MV-4-11 (cell line): ENCODE data around the gene SOX8.
"Not testable (repeated sequence)": the region's sequence is repeated elsewhere in the genome, so short reads cannot be mapped to it uniquely, and the experiment has no call there.

Experiments used
- DNase-seq: peaks from one replicate; lab custom pipeline; 2025; lab: John Stamatoyannopoulos, UW

SOX8 gene

DNA sequence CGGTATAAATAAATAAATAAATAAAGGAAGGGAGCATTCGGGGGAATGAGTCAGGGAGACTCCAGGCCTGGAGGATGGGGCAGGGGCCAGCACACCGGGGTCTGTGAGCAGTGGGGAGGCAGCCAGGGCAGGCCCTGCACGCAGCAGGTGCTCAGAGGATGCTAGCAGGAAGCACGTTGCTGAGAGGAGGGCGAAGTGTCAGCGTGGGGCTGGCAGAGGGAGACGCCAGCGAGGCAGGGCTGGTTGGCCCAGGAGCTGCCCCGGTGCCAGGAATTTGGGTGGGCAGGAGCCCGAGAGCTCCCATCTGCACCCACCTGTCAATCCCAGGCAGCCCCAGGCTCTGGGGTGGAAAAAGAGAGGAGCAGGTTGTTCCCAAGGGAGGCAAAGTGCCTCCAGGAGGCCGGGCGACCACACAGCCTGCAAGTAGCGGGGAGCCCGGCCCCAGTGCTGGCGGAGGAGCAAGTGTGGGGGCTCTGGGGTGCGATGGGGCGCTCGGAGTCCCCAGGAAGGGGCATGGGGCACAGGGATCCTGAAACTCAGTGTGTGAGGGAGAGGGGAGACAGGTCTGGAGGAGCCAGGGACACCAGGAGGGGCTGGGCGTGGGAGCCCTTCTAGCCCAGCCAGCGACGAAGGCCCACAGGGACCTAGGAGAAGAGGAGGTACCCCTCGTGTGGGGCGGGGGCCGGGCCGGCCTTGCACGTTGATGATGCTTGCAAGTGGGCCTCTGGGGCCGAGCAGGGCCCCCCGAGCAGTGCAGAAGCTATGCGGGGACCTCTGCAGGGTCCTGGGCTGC, 28.0 kb downstream of the SOX8 start:
- DNase-seq = no peak

DNA sequence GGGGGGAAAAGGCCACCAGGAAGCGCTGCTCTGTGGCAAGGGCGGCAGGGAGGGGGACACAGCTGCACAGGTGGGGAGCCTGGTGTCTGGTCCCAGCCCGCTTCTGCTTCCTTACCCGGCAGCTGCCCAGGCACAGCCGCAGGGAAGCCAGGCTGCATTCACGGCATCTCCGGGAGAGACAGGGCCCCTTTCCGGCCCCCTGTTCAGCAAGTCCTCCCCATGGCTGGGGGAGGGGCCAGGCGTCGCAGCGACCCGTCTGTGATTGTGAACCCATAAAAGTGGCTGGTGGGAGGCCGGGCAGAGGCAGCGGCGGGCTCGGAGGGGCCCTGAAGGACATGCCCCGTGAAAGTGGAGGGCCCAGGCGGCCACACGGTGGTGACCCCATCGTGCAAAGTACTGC, 28.7 kb downstream of the SOX8 start:
- DNase-seq = no peak

DNA sequence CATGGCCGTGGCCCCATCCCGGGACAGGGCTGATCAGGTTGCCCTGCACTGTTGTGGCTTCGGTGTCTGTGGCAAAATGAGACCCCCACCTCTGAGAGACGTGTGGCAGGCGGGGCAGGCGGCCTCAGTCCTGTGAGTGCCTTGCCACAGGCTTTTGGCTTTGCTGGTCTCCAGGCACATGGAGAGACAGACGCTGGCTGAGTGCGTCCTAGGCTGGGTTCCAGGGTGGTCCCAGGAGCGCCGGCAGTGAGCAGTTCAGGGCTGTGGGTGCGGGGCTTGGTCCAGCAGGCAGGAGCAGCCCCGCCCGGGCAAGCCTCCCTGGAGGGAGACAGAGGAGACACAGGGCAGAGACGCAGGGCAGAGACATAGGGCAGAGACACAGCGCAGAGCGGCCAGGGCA, 29.2 kb downstream of the SOX8 start:
- DNase-seq = no peak

DNA sequence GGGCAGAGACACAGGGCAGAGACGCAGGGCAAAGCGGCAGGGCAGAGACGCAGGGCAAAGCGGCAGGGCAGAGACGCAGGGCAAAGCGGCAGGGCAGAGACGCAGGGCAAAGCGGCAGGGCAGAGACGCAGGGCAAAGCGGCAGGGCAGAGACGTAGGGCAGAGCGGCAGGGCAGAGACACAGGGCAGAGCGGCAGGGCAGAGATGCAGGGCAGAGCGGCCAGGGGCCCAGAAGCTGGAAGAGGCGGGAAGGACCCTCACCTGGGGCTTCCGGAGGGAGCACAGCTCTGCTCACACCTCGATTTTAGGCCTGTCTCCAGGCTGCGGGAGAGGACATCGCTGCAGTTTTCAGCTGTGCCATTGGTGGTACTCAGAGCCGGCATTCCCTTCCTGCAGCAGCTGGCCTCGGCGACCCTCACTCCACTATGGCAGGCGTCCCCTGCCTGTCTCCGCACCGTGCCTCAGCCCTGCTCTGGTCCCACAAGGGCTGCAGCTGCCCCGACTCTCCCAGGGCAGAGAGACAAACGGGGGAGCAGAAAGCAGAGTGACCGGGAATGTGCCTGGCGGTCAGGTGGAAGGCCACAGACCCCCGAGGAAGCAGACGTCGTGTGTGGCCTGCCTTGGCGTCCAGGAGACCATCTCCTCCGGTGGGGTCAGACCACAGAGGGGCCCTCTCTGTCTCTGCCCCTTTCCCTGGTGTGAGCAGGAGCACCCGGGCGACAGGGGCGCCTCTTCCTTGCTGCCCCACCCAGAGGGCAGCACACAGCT, 29.9 kb downstream of the SOX8 start:
- DNase-seq = no peak

DNA sequence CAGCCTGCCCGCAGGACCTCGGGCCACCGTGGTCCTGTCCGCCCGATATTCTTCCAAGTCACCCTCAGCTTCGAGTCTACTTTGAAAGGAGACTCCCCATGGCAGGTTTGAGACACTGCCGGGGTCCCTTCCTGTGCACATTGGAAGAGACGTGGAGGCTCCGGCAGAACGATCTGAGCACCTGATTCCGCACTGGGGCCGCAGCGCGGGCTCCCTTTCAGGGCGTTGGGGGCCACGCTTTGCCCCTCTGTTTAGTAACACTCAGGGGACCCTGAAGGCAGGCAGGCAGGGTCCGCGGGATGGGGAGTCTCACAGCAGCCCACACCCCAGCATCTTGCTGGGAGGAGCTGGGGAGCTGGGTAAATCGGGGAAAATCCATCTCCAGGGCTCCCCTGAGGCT, 30.6 kb downstream of the SOX8 start:
- DNase-seq = no peak

DNA sequence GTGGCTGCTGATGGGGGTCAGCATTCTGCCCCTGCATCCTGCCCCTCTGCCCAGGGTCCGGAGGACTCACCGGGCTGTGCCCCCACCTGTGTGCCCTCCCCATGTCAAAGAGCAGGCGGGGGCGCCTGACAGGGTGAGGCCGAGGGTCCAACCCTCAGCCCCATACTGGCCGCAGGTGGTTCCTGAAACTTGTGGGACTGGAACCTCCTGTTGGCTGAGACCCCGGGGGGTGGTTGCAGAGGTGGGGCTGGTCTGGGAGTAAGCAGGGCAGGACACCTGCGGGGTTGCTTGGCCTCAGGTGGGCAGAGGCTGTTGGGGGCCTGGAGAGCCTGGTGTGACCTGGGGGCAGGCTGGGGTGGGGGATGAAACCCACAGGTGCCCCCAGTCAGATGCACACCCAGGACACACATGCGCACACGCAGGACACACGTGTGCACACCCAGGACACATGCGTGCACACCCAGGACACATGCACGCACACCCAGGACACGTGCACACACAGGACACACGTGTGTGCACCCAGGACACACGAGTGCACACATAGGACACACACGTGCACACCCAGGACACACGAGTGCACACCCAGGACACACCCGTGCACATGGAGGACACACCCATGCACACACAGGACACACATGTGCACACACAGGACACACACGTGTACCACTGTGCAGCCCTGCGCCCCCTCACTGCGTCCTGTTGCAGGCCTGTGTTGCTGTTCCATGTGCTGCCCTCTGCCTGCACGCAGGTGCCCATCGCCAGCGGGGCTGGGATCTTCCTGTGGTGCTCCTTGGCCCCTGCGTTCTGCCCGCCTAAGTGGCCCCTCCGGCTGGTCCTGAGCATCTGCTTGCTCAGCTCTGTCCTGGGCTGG, 31.4 kb downstream of the SOX8 start:
- DNase-seq = no peak

DNA sequence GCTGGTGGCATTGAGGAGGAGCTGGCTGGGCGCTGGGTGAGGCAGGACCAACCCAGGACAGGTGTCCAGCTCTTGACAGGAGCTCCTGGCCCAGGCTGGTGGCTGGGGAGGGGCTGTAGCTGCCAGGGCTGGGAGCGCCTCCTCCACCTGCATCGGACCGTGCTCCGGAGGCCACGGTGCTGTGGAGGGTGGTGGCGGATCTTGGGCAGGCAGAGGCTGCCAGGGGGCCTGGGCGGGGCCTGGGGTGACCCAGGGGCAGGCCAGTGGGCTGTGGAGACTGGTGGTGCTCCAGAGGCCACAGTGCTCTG, 32.0 kb downstream of the SOX8 start:
- DNase-seq = no peak

DNA sequence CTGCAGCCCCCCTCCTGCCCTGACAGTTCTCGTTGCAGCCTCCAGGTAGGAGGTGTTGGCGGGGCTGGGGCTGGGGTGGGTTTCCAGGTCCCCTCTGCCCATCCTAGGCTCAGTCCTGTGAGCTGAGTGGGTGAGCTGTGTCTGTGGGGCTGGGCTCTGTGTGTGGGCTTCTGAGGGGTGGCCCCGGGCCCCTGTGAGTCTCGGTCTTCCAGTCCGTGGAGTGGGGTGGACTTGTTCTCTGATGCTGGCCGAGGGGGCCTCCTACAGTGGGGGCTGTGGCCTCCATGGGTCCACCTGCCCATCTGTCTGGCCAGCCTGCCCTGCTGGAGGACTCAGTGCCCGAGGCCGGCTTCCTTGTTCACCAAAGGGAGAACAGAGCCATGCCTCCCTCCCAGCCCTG, 32.7 kb downstream of the SOX8 start:
- DNase-seq = no peak

DNA sequence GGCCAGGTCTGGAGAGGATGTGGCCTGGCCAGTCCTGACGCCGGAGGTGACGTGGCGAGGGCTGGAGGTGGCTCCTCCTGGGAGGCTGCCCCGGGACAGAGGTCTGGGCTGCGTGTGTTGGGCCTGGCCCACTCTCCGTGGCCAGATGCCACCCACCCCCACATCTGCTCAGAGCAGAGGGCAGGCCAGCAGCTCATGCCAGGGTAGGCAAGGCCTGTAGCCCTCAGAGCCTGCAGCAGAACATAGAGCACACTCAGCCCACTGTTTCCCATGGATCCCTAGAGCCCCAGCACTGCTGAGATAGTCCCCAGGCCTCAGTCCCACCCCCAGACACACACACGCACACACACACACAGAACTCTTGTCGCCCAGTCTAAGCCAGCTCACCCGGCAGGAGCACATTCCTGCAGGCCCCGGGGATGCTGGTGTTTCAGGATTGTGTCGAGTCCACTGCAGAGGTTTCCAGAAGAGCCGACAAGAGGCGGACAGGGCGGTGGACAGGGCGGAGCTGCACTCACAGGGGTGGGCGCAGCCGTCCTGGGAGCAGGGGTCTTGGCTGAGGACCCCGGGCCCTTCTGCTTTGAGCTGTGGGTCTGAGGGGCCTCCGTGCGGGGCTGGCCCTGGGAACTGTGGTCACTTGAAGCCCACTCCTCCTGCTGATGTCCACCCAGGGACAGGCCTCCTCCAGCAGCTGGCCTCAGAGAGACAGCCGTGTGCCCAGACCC, 33.4 kb downstream of the SOX8 start:
- no peak for DNase-seq

DNA sequence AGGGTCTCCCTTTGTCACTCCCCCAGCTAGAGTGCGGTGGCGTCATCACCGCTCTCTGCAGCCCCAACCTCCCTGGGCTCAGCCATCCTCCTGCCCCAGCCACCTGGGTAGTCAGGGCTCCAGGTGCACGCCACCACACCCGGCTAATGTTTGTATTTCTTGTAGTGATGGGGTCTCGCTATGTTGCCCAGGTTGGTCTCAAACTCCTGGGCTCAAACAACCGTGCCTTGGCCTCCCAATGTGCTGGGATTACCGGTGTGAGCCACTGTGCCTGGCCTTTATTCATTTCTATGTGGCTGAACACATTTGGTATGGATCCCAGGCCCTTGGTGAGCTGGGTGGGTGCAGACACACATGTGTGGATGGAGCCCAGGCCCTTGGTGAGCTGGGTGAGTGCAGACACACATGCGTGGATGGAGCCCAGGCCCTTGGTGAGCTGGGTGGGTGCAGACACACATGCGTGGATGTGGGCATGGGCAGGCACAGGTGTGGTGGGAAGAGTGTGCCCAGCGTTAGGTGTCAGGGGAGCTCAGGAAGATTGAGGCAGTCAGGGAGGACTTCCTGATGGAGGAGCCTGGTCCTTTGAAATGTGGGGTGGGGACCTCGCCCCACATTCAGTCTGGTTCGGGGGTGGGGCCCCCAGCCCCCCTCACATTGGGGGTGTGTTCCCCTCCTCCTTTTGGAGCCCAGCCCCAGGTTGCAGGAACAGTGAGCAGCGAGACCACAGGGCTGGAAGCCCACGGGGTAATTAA, 37.1 kb downstream of the SOX8 start:
- DNase-seq = no peak

DNA sequence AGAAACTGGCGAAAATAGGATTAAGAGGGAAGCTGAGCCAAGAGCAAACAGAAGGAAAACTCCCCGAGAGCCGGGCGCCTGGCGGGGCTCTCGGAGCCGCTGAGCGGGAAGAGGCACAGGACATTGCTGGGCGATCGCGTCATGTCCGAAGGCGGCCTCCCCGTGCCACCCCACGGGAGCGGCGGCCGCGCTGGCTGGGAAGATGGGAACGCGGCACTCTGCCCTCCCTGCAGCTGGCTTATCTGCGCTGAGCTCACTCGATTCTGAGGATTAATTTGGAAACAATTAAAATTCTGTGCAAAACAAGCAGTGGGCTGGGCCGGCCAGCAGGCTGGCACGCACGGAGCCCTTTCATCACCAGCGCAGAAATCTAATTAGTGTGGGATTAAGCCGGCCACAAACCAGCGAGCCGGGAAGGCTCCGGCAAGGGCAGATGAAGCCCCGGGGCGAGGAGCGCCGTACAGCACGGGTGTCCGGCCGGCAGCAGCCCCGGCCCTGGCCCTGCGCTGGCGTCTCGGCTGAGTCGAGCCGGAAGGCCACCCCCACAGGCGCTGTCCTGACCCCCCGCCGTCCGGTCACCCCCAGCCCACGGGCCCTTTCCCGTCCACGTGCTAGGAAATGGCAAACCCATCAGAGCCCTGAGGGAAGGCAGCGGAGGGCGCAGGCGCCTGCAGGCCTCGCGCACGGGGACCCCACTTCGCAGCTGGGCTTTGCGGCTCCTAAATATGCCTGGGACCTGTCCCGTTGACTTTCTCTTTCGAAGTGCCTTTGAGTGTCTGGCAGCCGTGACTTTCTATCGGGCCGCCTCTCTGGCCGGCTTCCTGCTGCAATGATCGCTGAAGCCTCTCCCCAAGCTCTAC, 37.9 kb downstream of the SOX8 start:
- DNase-seq = no peak

DNA sequence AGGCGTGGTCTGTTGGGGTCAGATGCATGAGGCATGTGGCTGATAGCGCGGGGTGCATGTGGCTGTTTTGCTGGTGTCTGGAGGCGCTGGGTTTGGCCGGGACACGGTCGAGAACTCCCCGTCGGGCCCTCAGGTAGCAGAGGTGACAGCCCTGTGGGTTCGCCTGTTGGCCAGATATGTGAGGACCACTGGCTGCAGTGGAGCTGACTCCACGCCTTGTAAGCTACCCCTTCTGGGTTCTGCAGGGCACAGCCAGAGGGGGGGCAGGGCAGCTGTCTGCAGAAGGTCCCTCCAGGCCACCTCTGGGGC, 38.5 kb downstream of the SOX8 start:
- DNase-seq = no peak

DNA sequence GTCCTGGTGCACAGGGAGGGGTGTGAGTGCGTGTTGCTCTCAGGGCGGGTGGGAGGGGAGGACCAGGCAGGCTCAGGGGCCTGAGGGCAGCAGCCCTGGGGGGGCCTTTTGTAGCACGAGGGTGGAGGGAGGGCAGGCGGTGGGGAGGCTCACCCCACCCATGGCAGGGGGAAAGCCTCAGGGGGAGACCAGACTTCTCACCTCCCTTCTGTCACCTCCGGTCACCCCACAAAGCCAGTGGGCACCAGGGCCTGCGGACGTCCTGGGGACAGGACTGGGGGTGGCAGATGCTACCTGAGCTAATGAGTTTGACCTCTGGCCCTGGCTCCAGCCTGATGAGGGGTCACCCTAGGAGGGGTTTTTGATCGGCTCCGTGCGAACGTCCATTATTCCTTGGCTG, 39.0 kb downstream of the SOX8 start:
- no peak for DNase-seq

DNA sequence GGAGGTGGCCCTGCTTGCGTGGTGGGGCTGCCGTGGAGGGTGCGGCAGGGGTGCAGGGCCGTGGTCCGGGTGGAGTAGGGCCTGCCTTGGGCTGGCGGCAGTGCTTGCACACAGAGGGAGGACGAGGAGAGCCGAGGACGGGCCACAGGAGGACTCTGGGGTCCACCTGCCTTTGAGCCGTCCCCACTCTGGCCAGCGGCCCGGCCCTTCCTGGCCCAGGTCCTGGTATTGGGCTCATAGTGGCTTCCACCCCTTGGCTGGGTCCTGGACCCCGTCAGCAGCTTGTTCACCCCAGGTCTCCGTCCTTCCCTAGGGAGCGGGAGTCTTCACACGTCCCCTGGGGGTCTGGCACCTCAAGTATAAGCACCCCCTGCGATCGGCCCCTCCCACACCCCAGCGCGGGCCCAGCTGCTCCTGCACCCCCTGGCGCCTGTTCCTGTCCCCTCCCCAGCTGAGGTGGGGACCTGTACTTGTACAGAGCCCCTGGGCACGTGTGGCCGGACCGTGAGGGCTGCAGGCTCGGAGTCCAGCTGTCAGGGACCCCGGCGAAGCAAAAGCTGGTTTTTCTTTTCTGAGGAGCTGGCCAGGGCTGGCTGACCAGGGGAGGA, 40.1 kb downstream of the SOX8 start:
- no peak for DNase-seq

DNA sequence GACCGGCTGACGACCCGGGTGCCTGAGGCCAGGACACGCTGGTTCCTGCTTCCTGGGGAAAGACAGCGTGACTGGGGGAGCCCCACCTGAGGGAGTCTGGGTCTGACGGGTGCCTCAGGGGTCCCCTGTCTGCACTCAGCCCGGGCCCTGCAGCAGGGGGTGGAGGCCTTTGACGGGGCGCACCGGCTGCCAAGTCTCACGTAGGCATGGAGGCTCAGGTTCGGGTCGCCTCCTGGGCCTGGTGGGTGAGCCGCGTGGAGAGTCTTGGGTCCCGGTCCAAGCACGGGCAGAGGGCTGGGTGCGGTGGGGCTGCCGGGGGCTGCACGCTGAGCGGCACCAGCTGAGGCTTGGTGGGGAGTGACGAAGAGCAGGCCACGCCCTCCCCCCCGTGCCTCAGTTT, 40.9 kb downstream of the SOX8 start:
- no peak for DNase-seq

DNA sequence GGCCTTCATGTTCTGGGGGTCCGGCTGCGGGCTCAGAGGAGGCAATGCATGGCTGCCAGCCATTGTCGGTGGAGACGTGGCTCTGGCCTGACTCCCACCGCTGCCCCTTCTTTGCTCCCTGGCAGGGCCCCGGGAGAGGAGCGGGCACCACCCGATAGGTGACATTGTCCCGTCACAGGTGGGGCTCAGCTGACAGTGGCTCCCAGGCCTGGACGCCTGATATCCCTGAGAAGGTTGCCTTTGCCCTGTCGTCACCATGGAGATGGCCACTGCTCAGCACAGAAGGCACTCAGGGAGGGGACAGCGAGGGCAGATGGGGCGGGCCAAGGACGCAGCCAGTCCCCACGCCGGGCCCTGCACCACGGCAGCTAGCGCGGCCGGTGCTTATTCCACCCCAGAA, 42.6 kb downstream of the SOX8 start:
- no peak for DNase-seq

DNA sequence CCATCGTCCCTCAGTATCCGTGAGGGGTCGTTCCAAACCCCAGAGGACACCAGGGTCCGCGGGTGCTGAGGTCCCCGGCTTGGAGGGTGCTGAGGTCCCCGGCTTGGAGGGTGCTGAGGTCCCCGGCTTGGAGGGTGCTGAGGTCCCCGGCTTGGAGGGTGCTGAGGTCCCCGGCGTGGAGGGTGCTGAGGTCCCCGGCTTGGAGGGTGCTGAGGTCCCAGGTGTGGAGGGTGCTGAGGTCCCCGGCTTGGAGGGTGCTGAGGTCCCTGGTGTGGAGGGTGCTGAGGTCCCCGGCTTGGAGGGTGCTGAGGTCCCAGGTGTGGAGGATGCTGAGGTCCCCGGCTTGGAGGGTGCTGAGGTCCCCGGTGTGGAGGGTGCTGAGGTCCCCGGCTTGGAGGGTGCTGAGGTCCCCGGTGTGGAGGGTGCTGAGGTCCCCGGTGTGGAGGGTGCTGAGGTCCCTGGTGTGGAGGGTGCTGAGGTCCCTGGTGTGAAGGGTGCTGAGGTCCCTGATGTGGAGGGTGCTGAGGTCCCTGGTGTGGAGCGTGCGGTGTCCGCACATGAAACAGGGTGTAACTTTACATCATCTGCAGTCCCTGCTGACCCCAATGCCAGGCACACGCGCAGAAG, 43.7 kb downstream of the SOX8 start:
- not testable (repeated sequence) for DNase-seq

DNA sequence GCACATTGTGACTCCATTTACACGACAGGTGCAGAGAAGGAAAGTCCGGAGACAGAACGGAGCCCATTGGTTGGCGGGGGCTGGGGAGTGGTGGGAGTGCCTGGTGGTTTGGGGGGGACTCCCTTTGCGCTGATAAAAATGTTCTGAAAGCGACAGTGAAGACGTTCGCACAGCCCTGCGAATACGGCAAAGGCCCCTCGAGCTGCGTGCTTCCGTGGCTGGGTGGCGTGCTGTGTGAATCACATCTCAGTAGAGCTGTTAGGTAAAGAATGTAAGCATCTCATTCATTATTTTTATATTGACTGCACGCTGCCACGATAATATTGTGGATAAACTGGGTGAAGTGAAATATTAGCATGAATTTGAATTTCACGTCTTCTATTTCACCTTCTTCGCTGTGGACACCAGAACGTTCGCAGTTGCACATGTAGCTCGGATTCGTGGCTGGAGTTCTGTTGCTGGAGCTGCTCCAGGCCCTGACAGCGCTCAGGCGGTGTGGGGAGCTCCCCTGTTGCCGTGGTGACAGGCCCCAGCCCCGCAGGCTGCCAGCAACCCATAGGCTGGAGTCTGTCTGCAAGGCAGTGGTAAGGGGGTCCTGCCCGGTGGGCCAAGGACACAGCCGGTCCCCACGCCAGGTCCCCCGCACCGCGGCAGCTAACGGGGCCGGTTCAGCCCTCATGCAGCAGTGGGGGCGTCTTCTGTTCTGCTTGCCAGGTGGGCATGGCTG, 44.6 kb downstream of the SOX8 start:
- no peak for DNase-seq
